Measurements from ENCODE around the gene RNASE13. TPM values are rescaled to one million over a fixed set of nuclear protein-coding genes. Genes with fewer than 3 reads are reported as not detected.

Gene RNASE13
- total RNA-seq, 2 experiments from 2014 or later = not detected

- no peaks in the 10 kb centered on the region for H3K36me3 ChIP-seq (ENCODE audit: insufficient read depth, low read length)
- no peaks in the 10 kb centered on the region for H4K20me1 ChIP-seq (ENCODE audit: insufficient read depth, low read length)
- H3K79me2 ChIP-seq (ENCODE audit: insufficient read depth, low read depth, low read length) = no peaks in the 10 kb centered on the region
- CTCF ChIA-PET (ENCODE audit: unreplicated experiment) = no interaction called here
- no peaks in the 10 kb centered on the region for H3K9me3 ChIP-seq (ENCODE audit: low read length)
- H3K4me2 ChIP-seq (ENCODE audit: low read length) = no peak overlapping the region; the same call in 1 of the 2 replicates
- intact Hi-C loops (cut with micrococcal nuclease; ENCODE audit: unreplicated experiment) = no loop called here
- no peak for DNase-seq (ENCODE audit: low spot score)
- no peak for TF ChIP-seq CTCF (conservative IDR thresholded peaks at IDR 0.05; ENCODE audit: low read length)
- TF ChIP-seq EZH2phosphoT487 (IDR thresholded peaks at IDR 0.05; ENCODE audit: borderline replicate concordance, low read depth, low read length) = no peak
- H3K4me1 ChIP-seq (ENCODE audit: insufficient read depth, low read length, poor library complexity, severe bottlenecking) = no peaks in the 10 kb centered on the region
- no peaks in the 10 kb centered on the region for H3K9me2 ChIP-seq (ENCODE audit: insufficient read depth, low read length)
- no TSS peak for BruUV-seq (replicated peaks)
- POLR2A ChIA-PET = interaction anchor here (0.7 kb wide), 1 partner anchor 383 kb away, joined by 4 read pairs; no protein-coding TSS in a partner anchor
- no peak overlapping the region for H3K4me3 ChIP-seq (ENCODE audit: low read depth, low read length, poor library complexity, severe bottlenecking)
- no peak overlapping the region for H2AFZ ChIP-seq (ENCODE audit: low read length)
- H3K27ac ChIP-seq (ENCODE audit: low read depth, low read length, poor library complexity, severe bottlenecking) = no peak overlapping the region
Observed at GRCh38 chr14:21025371-21026273, 9.0 kb downstream of the RNASE13 start.

- Histone ChIP-seq H3K4me2 (ENCODE audit: low read length) (no peak within 1 kb of the TSS; the same call in 1 of the 2 replicates), H3K9me2 (ENCODE audit: insufficient read depth, low read length) (no peaks in the 10 kb centered on the region), H3K36me3 (ENCODE audit: insufficient read depth, low read length) (no peaks in the 10 kb centered on the region), H3K4me3 (ENCODE audit: low read depth, low read length, poor library complexity, severe bottlenecking) (no peak within 1 kb of the TSS), H2AFZ (ENCODE audit: low read length) (no peak within 1 kb of the TSS), H3K9me3 (ENCODE audit: low read length) (no peaks in the 10 kb centered on the region), H3K4me1 (ENCODE audit: insufficient read depth, low read length, poor library complexity, severe bottlenecking) (no peaks in the 10 kb centered on the region), H4K20me1 (ENCODE audit: insufficient read depth, low read length) (no peaks in the 10 kb centered on the region), H3K79me2 (ENCODE audit: insufficient read depth, low read depth, low read length) (no peaks in the 10 kb centered on the region), H3K27ac (ENCODE audit: low read depth, low read length, poor library complexity, severe bottlenecking) (no peak within 1 kb of the TSS)
- intact Hi-C loops (cut with micrococcal nuclease; ENCODE audit: unreplicated experiment) = no loop called here
- no peak for DNase-seq (ENCODE audit: low spot score)
- no TSS peak for BruUV-seq (replicated peaks)
- ChIA-PET CTCF (ENCODE audit: unreplicated experiment) (no interaction called here), POLR2A (no interaction called here)
- TF ChIP-seq EZH2phosphoT487 (IDR thresholded peaks at IDR 0.05; ENCODE audit: borderline replicate concordance, low read depth, low read length) (no peak), CTCF (conservative IDR thresholded peaks at IDR 0.05; ENCODE audit: low read length) (no peak)
Observed at GRCh38 chr14:21024585-21025370, 9.8 kb downstream of the RNASE13 start, which contains the start of gene NDRG2. NDRG2 (minus strand) TSS chr14:21025061; CDS start chr14:21023315, 1,746 bp downstream.
